ENCODE data around the gene OXCT2.
A peak's percentile ranks its signal among the peaks of the same experiment; 100 is the strongest.

The OXCT2 gene

DNA sequence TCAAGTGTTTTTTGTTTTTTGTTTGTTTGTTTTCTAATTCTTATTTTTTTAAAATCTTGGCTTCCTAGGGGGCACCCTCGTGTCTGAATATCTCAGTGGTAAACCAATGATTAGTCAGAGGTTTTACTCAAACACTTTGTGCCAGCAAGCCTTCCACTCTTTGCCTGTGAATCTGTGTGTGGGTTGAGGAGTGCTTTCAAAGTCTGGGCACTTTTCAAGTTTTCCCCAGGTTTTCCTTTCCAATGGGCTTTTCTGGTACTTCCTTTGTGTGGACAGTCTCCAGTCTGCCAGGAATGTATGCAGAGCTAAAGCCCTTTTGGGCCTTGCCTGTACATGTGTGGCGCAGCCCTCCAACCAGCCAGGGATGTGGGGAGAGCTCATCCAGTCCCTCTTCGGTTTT, 42.1 kb downstream of the OXCT2 start:
- no peak for DNase-seq

DNA sequence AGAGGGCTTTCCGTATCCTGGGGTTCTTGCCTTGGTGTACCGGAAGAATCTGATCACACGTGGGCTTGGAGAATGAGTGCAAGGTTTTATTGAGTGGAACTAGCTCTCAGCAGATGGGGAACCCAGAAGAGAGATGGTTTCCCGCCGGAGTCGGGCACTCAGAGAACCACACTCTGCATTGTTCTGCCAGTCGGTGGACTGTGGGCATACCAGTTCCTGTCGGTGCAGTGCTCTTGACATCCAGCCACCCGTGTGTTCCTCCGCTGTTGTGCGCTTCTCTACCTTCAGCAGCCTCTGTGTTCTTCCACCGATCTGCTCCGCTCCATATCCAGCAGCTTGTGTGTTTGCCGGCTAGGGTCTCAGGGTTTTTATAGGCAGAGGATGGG, 43.2 kb downstream of the OXCT2 start:
- no peak for DNase-seq

GRCh38 chr1:39727221-39727931, 43.8 kb downstream of the OXCT2 start:
- DNase-seq, result no peak

- no peak for DNase-seq
Observed at GRCh38 chr1:39726600-39726999, 44.5 kb downstream of the OXCT2 start.

DNA sequence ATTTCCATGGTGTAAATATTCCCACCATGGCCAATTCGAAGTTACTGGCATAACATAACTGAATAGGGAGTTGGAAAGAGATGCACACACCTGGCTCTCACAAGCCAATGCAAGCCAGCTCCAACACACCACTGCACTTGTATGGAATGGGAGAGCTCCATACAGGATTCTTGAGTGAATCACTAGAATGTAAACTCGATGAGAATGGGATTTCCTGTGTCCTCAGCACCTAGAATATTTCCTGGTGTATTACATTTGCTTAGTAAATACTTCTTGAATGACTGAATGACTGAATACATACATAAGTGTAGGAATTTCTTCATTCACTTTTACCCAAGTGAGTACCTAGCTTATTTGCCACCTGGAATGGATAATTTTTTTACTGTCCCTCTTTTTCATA, 48.7 kb downstream of the OXCT2 start:
- DNase-seq, result no peak

- DNase-seq, result no peak
Observed at GRCh38 chr1:39721664-39722063, 49.5 kb downstream of the OXCT2 start.

DNA sequence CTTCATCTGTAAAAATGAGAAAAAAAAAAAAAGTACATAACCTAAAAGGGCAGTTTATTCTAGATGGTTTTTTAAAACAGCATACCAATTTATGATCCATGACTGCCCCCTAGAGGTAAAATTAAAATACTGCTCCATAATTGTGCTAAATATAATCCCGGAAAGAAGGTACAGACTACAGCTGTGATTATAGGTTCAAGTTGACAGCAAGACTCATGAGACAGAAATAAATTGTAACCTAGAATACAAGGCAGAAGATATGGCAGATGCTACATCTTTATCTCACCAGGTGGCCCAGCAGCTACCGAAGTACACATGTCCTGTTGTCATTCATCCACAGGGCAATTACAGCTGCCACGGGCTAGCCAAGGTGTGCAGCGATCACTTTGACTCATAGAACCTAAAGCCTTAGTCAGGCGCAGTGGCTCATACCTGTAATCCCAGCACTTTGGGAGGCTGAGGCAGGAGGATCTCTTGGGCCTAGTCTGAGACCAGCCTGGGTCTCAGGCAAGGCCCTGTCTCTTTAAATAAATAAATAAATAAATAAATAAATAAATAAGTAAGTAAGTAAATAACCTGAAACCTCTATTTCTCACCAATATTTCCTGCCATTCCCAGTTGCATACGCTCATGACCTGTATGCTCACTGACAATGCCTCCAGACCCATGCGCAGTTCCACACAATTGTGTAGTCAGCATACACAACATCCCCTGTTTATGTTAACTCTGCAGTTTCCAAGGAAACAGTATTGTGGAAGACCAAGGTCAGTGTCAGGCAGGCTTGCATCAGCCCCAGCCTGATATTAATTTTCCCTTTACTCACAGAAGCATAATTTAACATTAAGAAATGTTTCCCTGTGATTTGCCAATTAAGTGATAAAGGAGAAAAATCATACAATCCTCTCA, 50.8 kb downstream of the OXCT2 start:
- DNase-seq, result peak; percentile 61
